Measurements from ENCODE around the gene FAM13B.

GRCh38 chr5:137960819-137961218, 72.1 kb downstream of the FAM13B start:
- TF ChIP-seq CTCF (IDR thresholded peaks at IDR 0.05) (no peak), EZH2phosphoT487 (IDR thresholded peaks at IDR 0.05; ENCODE audit: borderline replicate concordance, low read depth) (no peak), IRF3 (IDR thresholded peaks at IDR 0.05; ENCODE audit: low read depth, low read length) (no peak), ZBTB33 (IDR thresholded peaks at IDR 0.05; ENCODE audit: borderline replicate concordance, low read depth) (no peak), MEF2A (IDR thresholded peaks at IDR 0.05; ENCODE audit: borderline replicate concordance, low read depth) (no peak), POLR2AphosphoS5 (IDR thresholded peaks at IDR 0.05; ENCODE audit: low read depth, low read length) (no peak), ELF1 (IDR thresholded peaks at IDR 0.05) (no peak), GABPA (IDR thresholded peaks at IDR 0.05; ENCODE audit: low read depth) (no peak), YY1 (IDR thresholded peaks at IDR 0.05; ENCODE audit: low read depth) (no peak), EP300 (IDR thresholded peaks at IDR 0.05; ENCODE audit: borderline replicate concordance in 1 of 2, low read depth in 1 of 2, low read length in 1 of 2) (no peak), RXRA (IDR thresholded peaks at IDR 0.05; ENCODE audit: borderline replicate concordance, low read depth) (no peak), TAF1 (IDR thresholded peaks at IDR 0.05; ENCODE audit: borderline replicate concordance, low read depth, low read length) (no peak), RAD21 (IDR thresholded peaks at IDR 0.05; ENCODE audit: low read length) (no peak), MXI1 (IDR thresholded peaks at IDR 0.05; ENCODE audit: low read depth, low read length) (no peak)

All from SK-N-SH (cell line).